Embryonic facial prominence (tissue), 1 donor: ENCODE results near the gene KRTAP12-3.
"Not testable (repeated sequence)": the region's sequence is repeated elsewhere in the genome, so short reads cannot be mapped to it uniquely, and the experiment has no call there.

Experiments used
- DNase-seq: peaks from one replicate; pipeline ENCODE4 v3.0.0-alpha.2; 2016; ENCODE audit errors: extremely low spot score

Gene KRTAP12-3

GRCh38 chr21:44627181-44627822 lies 30.4 kb upstream of the KRTAP12-3 start:
- not testable (repeated sequence) for DNase-seq

- not testable (repeated sequence) for DNase-seq
Measured at GRCh38 chr21:44627831-44628233, 29.9 kb upstream of the KRTAP12-3 start.

- no peak for DNase-seq
Measured at GRCh38 chr21:44628707-44629391, 28.9 kb upstream of the KRTAP12-3 start.

GRCh38 chr21:44630440-44630839 lies 27.3 kb upstream of the KRTAP12-3 start:
- DNase-seq, result no peak

- DNase-seq, result no peak
Measured at GRCh38 chr21:44632067-44632466, 25.7 kb upstream of the KRTAP12-3 start.

GRCh38 chr21:44636209-44637017 lies 21.3 kb upstream of the KRTAP12-3 start:
- DNase-seq, result no peak

- no peak for DNase-seq
Measured at GRCh38 chr21:44637018-44637850, 20.5 kb upstream of the KRTAP12-3 start, which contains the start of gene KRTAP10-10. TSS of gene KRTAP10-10 (plus strand) at chr21:44637356. CDS start at chr21:44637418, 62 bp downstream.

- DNase-seq, result not testable (repeated sequence)
Measured at GRCh38 chr21:44637851-44638348, 19.8 kb upstream of the KRTAP12-3 start.

GRCh38 chr21:44638506-44639330 lies 19.0 kb upstream of the KRTAP12-3 start:
- DNase-seq, result not testable (repeated sequence)

- DNase-seq, result no peak
Measured at GRCh38 chr21:44639331-44639655, 18.4 kb upstream of the KRTAP12-3 start.

GRCh38 chr21:44640761-44641160 lies 17.0 kb upstream of the KRTAP12-3 start:
- no peak for DNase-seq

- DNase-seq, result no peak
Measured at GRCh38 chr21:44643741-44644310, 13.9 kb upstream of the KRTAP12-3 start.

GRCh38 chr21:44644878-44645277 lies 12.9 kb upstream of the KRTAP12-3 start:
- DNase-seq, result no peak

- not testable (repeated sequence) for DNase-seq
Measured at GRCh38 chr21:44646366-44647221, 11.1 kb upstream of the KRTAP12-3 start, which contains the start of gene KRTAP10-11. TSS of gene KRTAP10-11 (plus strand) at chr21:44646414. CDS start at chr21:44646459, 45 bp downstream.

GRCh38 chr21:44647222-44647552 lies 10.5 kb upstream of the KRTAP12-3 start:
- no peak for DNase-seq

GRCh38 chr21:44648557-44649311 lies 9.0 kb upstream of the KRTAP12-3 start:
- DNase-seq, result no peak

GRCh38 chr21:44649521-44650100 lies 8.1 kb upstream of the KRTAP12-3 start:
- no peak for DNase-seq
